ENCODE measurements around the gene NFKB1.

DNA sequence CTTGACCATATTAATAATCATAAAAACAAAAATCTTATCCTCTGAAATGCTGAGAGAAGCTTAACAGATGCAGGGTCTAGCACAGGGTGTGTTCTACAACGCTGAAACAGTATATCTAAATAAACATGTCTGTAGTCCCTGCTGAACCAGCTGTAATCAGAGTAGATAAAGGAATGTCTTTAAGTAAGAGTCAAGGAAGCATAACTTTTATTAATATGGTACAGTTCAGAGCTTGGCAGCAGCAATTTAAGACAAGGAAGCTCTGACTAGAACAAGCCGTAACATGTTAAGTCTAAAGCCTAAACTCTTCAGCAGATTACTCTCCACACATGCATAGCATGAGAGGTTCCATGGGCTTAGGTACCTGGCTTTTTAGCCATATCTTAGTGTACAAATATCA is 36.1 kb downstream of the NFKB1 start:
- TF ChIP-seq, protein P1, sequence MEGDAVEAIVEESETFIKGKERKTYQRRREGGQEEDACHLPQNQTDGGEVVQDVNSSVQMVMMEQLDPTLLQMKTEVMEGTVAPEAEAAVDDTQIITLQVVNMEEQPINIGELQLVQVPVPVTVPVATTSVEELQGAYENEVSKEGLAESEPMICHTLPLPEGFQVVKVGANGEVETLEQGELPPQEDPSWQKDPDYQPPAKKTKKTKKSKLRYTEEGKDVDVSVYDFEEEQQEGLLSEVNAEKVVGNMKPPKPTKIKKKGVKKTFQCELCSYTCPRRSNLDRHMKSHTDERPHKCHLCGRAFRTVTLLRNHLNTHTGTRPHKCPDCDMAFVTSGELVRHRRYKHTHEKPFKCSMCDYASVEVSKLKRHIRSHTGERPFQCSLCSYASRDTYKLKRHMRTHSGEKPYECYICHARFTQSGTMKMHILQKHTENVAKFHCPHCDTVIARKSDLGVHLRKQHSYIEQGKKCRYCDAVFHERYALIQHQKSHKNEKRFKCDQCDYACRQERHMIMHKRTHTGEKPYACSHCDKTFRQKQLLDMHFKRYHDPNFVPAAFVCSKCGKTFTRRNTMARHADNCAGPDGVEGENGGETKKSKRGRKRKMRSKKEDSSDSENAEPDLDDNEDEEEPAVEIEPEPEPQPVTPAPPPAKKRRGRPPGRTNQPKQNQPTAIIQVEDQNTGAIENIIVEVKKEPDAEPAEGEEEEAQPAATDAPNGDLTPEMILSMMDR (IDR thresholded peaks at IDR 0.05; ENCODE audit: insufficient read depth, low read length, poor library complexity, severe bottlenecking) = no peak
- TF ChIP-seq EZH2phosphoT487 (conservative IDR thresholded peaks at IDR 0.05; ENCODE audit: low read length) = no peak

Measured in SU-DHL-6 (cell line).